Lower leg skin (tissue), 4 donors: ENCODE measurements around the gene RNASEH2A. TPM values are rescaled to one million over a fixed set of nuclear protein-coding genes. Genes with fewer than 3 reads are reported as not detected.

Experiments
- DNase-seq, 2 donors: peaks; one replicate each; pipeline ENCODE4 v3.0.0-alpha.2; 2019; ENCODE audit warnings: low spot score in 2 of 2
- H3K4me3 ChIP-seq: fragments of 200-600 bp; sonication (generic); 2 replicates; pipeline ENCODE4 v1.5.1; 2017; ENCODE audit warnings: mild to moderate bottlenecking, low read depth; ENCODE audit not compliant: poor library complexity, severe bottlenecking
- POLR2A ChIP-seq, 2 donors: fragments of 450-650 bp; IDR thresholded peaks; one replicate each; pipeline ENCODE4 v1.6.1; 2016 to 2017; ENCODE audit warnings: antibody characterized with exemption in 2 of 2, mild to moderate bottlenecking in 1 of 2, moderate library complexity in 1 of 2
- WGBS, 2 donors: methylation state at CpG; one replicate each; pipeline ENCODE4 v1.1.5; 2018; 5-methylcytosine and 5-hydroxymethylcytosine counted together
- intact Hi-C: fragments of 100-400 bp; cut with DNase I; formaldehyde crosslinking; loops from one replicate; pipeline ENCODE4 v1.15.0; 2023; ENCODE audit warnings: low total_unique reads
- total RNA-seq, 4 donors: library from RNA; depleted of rRNA; stranded (reverse); fragments of >200 nt; gene quantifications; one replicate each; pipeline ENCODE4 v1.1.0, GENCODE V29; 2016
- TF ChIP-seq, protein P1 (sequence below), 3 donors: fragments of 450-650 bp; IDR thresholded peaks; one replicate each; pipeline ENCODE4 v1.5.1; 2016; ENCODE audit warnings: antibody characterized with exemption in 3 of 3, mild to moderate bottlenecking in 3 of 3, moderate library complexity in 2 of 3

The RNASEH2A gene
- total RNA-seq, 4 donors from 2014 or later = 3.3 to 7.8 (median 5.9) TPM

DNA sequence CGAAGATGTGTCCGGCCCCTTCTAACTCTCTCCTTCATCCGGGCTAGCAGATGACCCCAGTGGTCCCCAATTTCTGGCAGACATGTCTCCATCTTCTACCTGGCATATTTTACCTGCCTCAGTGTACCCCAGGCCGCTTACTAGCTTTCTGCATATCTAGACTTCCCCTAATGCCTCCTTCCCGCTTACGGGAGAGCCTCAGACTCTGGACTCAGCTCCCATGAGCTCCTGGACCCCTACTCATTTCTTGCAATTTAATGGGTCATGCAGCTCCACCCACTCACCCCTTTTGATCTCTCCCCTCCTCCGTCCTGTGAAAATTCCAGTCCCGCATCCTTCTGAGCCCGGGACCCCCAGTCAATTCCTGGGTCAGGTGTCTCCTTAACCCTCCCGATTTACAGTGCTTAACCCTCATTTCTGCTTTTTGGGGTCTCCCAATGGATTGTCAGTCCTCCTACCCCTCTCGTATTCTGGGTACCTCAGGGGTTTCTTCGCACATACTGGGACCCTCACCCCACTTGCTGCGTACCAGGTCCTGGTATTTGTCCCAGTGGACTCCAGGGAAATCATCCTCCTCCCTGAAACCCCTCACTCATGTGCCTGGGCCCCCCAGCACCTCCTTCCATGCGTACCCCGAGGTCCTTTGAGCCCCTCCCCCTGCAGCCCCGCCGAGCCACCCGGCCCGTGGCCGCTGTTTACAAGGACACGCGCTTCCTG is 15.6 kb upstream of the RNASEH2A start:
- intact Hi-C loops = no loop called here
- no peak for TF ChIP-seq POLR2A (IDR thresholded peaks at IDR 0.05)
- TF ChIP-seq, protein P1, sequence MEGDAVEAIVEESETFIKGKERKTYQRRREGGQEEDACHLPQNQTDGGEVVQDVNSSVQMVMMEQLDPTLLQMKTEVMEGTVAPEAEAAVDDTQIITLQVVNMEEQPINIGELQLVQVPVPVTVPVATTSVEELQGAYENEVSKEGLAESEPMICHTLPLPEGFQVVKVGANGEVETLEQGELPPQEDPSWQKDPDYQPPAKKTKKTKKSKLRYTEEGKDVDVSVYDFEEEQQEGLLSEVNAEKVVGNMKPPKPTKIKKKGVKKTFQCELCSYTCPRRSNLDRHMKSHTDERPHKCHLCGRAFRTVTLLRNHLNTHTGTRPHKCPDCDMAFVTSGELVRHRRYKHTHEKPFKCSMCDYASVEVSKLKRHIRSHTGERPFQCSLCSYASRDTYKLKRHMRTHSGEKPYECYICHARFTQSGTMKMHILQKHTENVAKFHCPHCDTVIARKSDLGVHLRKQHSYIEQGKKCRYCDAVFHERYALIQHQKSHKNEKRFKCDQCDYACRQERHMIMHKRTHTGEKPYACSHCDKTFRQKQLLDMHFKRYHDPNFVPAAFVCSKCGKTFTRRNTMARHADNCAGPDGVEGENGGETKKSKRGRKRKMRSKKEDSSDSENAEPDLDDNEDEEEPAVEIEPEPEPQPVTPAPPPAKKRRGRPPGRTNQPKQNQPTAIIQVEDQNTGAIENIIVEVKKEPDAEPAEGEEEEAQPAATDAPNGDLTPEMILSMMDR (IDR thresholded peaks at IDR 0.05) = no peak
- peak in 1 of 2 donors; percentile 38 for DNase-seq
- 1% methylated on average over 15 to 17 of the region's 22 CpGs for WGBS, 2 donors
- H3K4me3 ChIP-seq = peak overlapping the region; percentile 27

DNA sequence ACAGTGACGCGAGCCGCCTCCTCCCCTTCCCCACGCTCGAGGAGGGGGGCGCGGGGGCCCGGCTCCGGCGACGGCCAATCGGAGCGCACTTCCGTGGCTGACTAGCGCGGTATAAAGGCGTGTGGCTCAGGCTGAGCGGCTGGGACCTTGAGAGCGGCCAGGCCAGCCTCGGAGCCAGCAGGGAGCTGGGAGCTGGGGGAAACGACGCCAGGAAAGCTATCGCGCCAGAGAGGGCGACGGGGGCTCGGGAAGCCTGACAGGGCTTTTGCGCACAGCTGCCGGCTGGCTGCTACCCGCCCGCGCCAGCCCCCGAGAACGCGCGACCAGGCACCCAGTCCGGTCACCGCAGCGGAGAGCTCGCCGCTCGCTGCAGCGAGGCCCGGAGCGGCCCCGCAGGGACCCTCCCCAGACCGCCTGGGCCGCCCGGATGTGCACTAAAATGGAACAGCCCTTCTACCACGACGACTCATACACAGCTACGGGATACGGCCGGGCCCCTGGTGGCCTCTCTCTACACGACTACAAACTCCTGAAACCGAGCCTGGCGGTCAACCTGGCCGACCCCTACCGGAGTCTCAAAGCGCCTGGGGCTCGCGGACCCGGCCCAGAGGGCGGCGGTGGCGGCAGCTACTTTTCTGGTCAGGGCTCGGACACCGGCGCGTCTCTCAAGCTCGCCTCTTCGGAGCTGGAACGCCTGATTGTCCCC is 14.9 kb upstream of the RNASEH2A start, which contains the start of gene JUNB:
JUNB (plus strand) TSS at position 142 of the 706 bp plus-strand sequence; CDS start at position 428, 286 bp downstream.
- peak; percentile 95 to 100 for DNase-seq
- 0 to 1% methylated on average over 37 to 54 of the region's 73 CpGs for WGBS, 2 donors
- H3K4me3 ChIP-seq = peak within 1 kb of the TSS; percentile 85
- TF ChIP-seq, protein P1 (IDR thresholded peaks at IDR 0.05) = no peak
- TF ChIP-seq POLR2A (IDR thresholded peaks at IDR 0.05) = peak in 1 of 2 donors; percentile 100
- intact Hi-C loops = no loop called here

DNA sequence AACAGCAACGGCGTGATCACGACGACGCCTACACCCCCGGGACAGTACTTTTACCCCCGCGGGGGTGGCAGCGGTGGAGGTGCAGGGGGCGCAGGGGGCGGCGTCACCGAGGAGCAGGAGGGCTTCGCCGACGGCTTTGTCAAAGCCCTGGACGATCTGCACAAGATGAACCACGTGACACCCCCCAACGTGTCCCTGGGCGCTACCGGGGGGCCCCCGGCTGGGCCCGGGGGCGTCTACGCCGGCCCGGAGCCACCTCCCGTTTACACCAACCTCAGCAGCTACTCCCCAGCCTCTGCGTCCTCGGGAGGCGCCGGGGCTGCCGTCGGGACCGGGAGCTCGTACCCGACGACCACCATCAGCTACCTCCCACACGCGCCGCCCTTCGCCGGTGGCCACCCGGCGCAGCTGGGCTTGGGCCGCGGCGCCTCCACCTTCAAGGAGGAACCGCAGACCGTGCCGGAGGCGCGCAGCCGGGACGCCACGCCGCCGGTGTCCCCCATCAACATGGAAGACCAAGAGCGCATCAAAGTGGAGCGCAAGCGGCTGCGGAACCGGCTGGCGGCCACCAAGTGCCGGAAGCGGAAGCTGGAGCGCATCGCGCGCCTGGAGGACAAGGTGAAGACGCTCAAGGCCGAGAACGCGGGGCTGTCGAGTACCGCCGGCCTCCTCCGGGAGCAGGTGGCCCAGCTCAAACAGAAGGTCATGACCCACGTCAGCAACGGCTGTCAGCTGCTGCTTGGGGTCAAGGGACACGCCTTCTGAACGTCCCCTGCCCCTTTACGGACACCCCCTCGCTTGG is 14.1 kb upstream of the RNASEH2A start:
- intact Hi-C loops = no loop called here
- peak; percentile 61 to 93 for DNase-seq
- no peak for TF ChIP-seq POLR2A (IDR thresholded peaks at IDR 0.05)
- TF ChIP-seq, protein P1 (IDR thresholded peaks at IDR 0.05) = no peak
- WGBS, 2 donors = 0% methylated on average over 31 to 47 of the region's 84 CpGs
- H3K4me3 ChIP-seq = peak overlapping the region; percentile 85

DNA sequence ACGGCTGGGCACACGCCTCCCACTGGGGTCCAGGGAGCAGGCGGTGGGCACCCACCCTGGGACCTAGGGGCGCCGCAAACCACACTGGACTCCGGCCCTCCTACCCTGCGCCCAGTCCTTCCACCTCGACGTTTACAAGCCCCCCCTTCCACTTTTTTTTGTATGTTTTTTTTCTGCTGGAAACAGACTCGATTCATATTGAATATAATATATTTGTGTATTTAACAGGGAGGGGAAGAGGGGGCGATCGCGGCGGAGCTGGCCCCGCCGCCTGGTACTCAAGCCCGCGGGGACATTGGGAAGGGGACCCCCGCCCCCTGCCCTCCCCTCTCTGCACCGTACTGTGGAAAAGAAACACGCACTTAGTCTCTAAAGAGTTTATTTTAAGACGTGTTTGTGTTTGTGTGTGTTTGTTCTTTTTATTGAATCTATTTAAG is 13.5 kb upstream of the RNASEH2A start:
- peak overlapping the region; percentile 85 for H3K4me3 ChIP-seq
- WGBS, 2 donors = 0 to 1% methylated on average over 22 of the region's 22 CpGs
- intact Hi-C loops = no loop called here
- DNase-seq = no peak
- TF ChIP-seq, protein P1 (IDR thresholded peaks at IDR 0.05) = no peak
- TF ChIP-seq POLR2A (IDR thresholded peaks at IDR 0.05) = no peak

DNA sequence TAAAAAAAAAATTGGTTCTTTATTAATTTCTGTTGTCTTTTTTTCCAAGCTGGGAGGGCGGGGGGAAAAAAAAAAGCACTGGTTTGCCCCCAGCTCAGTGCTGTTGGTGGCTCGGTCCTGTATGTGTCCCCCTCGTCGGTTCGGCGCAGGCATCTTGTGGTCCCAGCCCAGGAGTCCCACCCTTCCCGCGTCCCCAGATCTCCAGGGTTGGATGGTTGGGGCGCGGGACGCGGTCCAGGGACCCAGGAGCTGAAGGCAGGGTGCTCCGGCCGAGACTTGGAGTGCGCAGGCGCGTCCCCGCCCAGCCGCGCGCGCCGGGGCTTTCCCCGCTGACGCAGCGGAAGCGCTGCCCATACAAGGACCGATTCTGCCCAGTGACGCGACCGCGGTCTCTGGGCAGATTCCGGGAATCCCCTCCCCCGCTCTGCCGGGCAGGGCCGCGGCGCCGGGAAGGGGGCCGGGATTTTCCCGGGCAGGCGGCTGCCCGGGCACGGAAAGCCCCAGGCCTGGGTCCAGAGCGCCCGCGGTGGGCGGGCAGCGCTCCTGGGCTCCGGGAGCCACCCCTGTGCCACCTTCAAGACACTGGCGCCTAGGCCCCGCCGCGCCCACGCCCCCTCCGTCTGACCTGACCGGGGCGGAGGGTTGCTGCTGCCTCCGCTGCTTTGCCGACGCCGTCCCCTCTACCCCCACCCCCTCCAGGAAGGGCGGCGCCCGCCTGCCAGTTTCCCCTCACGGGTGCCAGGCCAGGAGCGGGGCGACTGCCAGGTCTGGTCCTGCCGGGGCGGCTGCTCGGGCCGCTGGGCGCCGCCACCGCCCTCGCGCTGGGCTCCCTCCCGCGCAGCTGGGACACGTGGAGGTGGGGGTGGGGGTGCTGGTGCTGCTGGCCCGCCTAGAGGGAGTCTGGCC is 12.8 kb upstream of the RNASEH2A start:
- TF ChIP-seq POLR2A (IDR thresholded peaks at IDR 0.05) = no peak
- TF ChIP-seq, protein P1 (IDR thresholded peaks at IDR 0.05) = no peak
- 0% methylated on average over 20 to 63 of the region's 81 CpGs for WGBS, 2 donors
- peak overlapping the region; percentile 85 for H3K4me3 ChIP-seq
- intact Hi-C loops = loop anchor here (2.0 kb wide), 1 partner anchor 17 kb away; no protein-coding TSS in a partner anchor
- peak; percentile 92 to 99 for DNase-seq
